Stomach (tissue), 4 donors: ENCODE data around the gene MGAT4B.

Source experiments
- EP300 ChIP-seq: sonication (generic); formaldehyde crosslinking; IDR thresholded peaks from one replicate; pipeline ENCODE4 v1.6.1; 2017; ENCODE audit warnings: antibody characterized with exemption
- POLR2A ChIP-seq, 4 donors: fragments of 450-650 bp; IDR thresholded peaks; one replicate each; pipeline ENCODE4 v1.6.1; 2016; ENCODE audit warnings: antibody characterized with exemption in 4 of 4, control low read depth in 2 of 4, mild to moderate bottlenecking in 1 of 4, moderate library complexity in 1 of 4
- POLR2AphosphoS5 ChIP-seq, 3 donors: sonication (generic); formaldehyde crosslinking; IDR thresholded peaks; one replicate each; pipeline ENCODE4 v1.6.1; 2016; ENCODE audit warnings: antibody characterized with exemption in 3 of 3
- TF ChIP-seq, protein P1 (sequence below), 7 experiments: fragments of 450-650 bp in 4 of 7; fragments of 200-600 bp in 3 of 7; sonication (generic) in 3 of 7; IDR thresholded peaks; one replicate each; pipeline ENCODE4 v1.5.1; 2016 to 2019; ENCODE audit warnings: antibody characterized with exemption in 7 of 7, control low read depth in 2 of 7, mild to moderate bottlenecking in 1 of 7

- TF ChIP-seq EP300 (no peak), POLR2A (IDR thresholded peaks at IDR 0.05) (no peak), POLR2AphosphoS5 (IDR thresholded peaks at IDR 0.05) (no peak)
- TF ChIP-seq, protein P1, sequence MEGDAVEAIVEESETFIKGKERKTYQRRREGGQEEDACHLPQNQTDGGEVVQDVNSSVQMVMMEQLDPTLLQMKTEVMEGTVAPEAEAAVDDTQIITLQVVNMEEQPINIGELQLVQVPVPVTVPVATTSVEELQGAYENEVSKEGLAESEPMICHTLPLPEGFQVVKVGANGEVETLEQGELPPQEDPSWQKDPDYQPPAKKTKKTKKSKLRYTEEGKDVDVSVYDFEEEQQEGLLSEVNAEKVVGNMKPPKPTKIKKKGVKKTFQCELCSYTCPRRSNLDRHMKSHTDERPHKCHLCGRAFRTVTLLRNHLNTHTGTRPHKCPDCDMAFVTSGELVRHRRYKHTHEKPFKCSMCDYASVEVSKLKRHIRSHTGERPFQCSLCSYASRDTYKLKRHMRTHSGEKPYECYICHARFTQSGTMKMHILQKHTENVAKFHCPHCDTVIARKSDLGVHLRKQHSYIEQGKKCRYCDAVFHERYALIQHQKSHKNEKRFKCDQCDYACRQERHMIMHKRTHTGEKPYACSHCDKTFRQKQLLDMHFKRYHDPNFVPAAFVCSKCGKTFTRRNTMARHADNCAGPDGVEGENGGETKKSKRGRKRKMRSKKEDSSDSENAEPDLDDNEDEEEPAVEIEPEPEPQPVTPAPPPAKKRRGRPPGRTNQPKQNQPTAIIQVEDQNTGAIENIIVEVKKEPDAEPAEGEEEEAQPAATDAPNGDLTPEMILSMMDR (IDR thresholded peaks at IDR 0.05), result no peak
Observed at GRCh38 chr5:179779826-179780225, 26.8 kb downstream of the MGAT4B start.
